ENCODE measurements around the gene BARHL1. TPM values are rescaled to one million over a fixed set of nuclear protein-coding genes. Genes with fewer than 3 reads are reported as not detected.

BARHL1 gene
- total and polyA plus RNA-seq, 2 of the 13 experiments (the other 11 are each of a cell fraction or from before 2014, with no cell fraction given): not detected

DNA sequence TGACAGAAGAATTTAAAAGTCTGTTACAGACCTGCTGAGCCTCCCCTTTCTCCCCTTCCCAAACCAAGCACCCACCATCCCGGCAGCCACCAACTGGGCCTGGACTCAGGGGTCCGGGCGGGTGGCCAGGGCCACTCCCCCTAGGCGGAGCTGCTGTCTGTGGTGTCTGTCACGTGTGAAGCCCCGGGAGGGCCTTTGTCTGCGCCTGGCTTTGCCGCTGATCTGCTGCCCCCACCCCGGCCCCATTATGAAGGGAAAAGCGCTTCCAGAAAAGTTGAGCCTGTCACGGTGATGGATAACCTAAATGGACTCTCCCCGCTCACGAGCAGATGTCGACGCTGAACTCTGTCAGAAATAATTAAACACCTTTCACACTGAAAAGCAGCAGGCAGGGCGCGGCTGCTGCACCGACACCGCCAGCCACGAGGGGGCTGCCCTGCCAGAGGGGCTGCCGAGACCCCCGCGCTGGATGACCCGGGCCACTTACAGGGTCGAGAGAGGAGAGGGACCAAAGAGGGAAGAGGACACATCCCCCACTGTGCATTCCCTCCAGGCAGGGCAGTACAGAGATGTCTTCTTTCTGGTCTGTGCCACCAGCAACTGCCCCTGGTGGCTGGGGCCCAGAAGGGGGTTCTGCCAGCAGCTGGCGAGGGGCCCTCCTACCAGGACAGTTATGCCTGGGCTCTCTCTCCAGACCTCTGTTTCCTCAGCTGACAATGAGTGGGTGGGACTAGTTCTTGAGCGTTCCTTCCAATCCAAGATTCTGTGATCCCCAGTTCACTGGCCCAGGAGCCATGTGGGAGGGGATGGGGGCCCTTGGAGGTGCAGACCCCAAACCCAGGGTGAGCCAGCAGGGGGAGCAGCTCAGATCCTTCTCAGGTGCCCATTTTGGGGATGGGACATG is 36.0 kb upstream of the BARHL1 start (continued):
- TF ChIP-seq, protein P1, sequence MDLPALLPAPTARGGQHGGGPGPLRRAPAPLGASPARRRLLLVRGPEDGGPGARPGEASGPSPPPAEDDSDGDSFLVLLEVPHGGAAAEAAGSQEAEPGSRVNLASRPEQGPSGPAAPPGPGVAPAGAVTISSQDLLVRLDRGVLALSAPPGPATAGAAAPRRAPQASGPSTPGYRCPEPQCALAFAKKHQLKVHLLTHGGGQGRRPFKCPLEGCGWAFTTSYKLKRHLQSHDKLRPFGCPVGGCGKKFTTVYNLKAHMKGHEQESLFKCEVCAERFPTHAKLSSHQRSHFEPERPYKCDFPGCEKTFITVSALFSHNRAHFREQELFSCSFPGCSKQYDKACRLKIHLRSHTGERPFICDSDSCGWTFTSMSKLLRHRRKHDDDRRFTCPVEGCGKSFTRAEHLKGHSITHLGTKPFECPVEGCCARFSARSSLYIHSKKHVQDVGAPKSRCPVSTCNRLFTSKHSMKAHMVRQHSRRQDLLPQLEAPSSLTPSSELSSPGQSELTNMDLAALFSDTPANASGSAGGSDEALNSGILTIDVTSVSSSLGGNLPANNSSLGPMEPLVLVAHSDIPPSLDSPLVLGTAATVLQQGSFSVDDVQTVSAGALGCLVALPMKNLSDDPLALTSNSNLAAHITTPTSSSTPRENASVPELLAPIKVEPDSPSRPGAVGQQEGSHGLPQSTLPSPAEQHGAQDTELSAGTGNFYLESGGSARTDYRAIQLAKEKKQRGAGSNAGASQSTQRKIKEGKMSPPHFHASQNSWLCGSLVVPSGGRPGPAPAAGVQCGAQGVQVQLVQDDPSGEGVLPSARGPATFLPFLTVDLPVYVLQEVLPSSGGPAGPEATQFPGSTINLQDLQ (CRISPR knock-in tag; IDR thresholded peaks at IDR 0.05): no peak
- no peak for TF ChIP-seq KLF12 (CRISPR knock-in tag; IDR thresholded peaks at IDR 0.05; ENCODE audit: borderline replicate concordance)
- TF ChIP-seq THAP8 (CRISPR knock-in tag; IDR thresholded peaks at IDR 0.05; ENCODE audit: borderline replicate concordance): no peak
- no peak for TF ChIP-seq THAP9 (CRISPR knock-in tag; IDR thresholded peaks at IDR 0.05; ENCODE audit: borderline replicate concordance)
- no peak for TF ChIP-seq RERE (CRISPR knock-in tag; IDR thresholded peaks at IDR 0.05; ENCODE audit: low read depth)
- TF ChIP-seq ZNF816 (CRISPR knock-in tag; IDR thresholded peaks at IDR 0.05; ENCODE audit: borderline replicate concordance): no peak
- TF ChIP-seq ZBTB7B (CRISPR knock-in tag; IDR thresholded peaks at IDR 0.05): peak; percentile 65; the same call in 1 of the 2 replicates
- no peak for TF ChIP-seq E2F2 (CRISPR knock-in tag; IDR thresholded peaks at IDR 0.05; ENCODE audit: borderline replicate concordance)
- TF ChIP-seq ZBTB7A (CRISPR knock-in tag; IDR thresholded peaks at IDR 0.05): 0 out of 2 replicates have a peak, but pooled peaks have one; percentile 54
- TF ChIP-seq ATF7-NPFF (CRISPR knock-in tag; IDR thresholded peaks at IDR 0.05; ENCODE audit: low read depth): no peak
- no peak for TF ChIP-seq CCDC6 (CRISPR knock-in tag; IDR thresholded peaks at IDR 0.05)
- no peak for TF ChIP-seq ZNF468 (CRISPR knock-in tag; IDR thresholded peaks at IDR 0.05)
- TF ChIP-seq ZSCAN12 (CRISPR knock-in tag; IDR thresholded peaks at IDR 0.05): no peak

Measured in HepG2 (cell line).